SK-N-SH treated with all-trans-retinoic acid at 6 μM for 48 hours (cell line): ENCODE results near the gene SLC15A1.

Source experiments
- BACH2 ChIP-seq: fragments of 250-450 bp; sonication (Bioruptor Pico); IDR thresholded peaks from 2 replicates; pipeline ENCODE4 v1.9.0; 2021; ENCODE audit warnings: mild to moderate bottlenecking, borderline replicate concordance
- ESRRG ChIP-seq: fragments of 250-450 bp; sonication (Bioruptor Pico); IDR thresholded peaks from 2 replicates; pipeline ENCODE4 v1.6.1; 2021; ENCODE audit warnings: mild to moderate bottlenecking
- ZFP30 ChIP-seq: fragments of 450-650 bp; formaldehyde crosslinking; IDR thresholded peaks from 2 replicates; pipeline ENCODE4 v1.5.0; 2022; ENCODE audit warnings: mild to moderate bottlenecking, moderate library complexity
- TF ChIP-seq, protein P1 (sequence below): fragments of 250-450 bp; sonication (Bioruptor Pico); IDR thresholded peaks from 2 replicates; pipeline ENCODE4 v1.8.0; 2021; ENCODE audit warnings: low read depth, mild to moderate bottlenecking, moderate library complexity, borderline replicate concordance
- TF ChIP-seq, protein P2 (sequence below): fragments of 250-450 bp; sonication (Bioruptor Pico); IDR thresholded peaks from 2 replicates; pipeline ENCODE4 v1.8.0; 2020; ENCODE audit warnings: mild to moderate bottlenecking, moderate library complexity, borderline replicate concordance

DNA sequence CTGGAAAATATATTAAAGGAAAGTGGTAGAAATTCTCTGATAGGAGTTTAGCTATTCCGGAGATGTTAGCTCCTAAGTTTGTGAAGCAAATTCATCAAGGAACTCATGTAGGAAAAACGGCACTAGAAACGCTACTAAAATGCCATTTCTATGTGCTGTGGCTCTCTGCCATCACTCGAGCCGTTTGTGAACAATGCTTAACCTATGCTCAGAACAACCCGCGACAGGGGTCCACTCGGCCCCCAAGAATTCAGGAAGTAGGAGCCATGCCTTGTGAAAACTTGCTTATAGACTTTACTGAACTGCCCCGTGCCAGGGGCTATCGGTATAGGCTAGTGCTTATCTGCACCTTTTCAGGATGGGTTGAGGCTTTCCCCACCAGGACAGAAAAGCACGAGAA, 14.2 kb upstream of the SLC15A1 start:
- TF ChIP-seq BACH2 (CRISPR knock-in tag): no peak
- TF ChIP-seq ESRRG: no peak
- TF ChIP-seq, protein P1, sequence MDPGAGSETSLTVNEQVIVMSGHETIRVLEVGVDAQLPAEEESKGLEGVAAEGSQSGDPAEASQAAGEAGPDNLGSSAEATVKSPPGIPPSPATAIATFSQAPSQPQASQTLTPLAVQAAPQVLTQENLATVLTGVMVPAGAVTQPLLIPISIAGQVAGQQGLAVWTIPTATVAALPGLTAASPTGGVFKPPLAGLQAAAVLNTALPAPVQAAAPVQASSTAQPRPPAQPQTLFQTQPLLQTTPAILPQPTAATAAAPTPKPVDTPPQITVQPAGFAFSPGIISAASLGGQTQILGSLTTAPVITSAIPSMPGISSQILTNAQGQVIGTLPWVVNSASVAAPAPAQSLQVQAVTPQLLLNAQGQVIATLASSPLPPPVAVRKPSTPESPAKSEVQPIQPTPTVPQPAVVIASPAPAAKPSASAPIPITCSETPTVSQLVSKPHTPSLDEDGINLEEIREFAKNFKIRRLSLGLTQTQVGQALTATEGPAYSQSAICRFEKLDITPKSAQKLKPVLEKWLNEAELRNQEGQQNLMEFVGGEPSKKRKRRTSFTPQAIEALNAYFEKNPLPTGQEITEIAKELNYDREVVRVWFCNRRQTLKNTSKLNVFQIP (CRISPR knock-in tag): no peak
- TF ChIP-seq, protein P2, sequence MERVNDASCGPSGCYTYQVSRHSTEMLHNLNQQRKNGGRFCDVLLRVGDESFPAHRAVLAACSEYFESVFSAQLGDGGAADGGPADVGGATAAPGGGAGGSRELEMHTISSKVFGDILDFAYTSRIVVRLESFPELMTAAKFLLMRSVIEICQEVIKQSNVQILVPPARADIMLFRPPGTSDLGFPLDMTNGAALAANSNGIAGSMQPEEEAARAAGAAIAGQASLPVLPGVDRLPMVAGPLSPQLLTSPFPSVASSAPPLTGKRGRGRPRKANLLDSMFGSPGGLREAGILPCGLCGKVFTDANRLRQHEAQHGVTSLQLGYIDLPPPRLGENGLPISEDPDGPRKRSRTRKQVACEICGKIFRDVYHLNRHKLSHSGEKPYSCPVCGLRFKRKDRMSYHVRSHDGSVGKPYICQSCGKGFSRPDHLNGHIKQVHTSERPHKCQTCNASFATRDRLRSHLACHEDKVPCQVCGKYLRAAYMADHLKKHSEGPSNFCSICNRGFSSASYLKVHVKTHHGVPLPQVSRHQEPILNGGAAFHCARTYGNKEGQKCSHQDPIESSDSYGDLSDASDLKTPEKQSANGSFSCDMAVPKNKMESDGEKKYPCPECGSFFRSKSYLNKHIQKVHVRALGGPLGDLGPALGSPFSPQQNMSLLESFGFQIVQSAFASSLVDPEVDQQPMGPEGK (CRISPR knock-in tag): no peak
- TF ChIP-seq ZFP30 (CRISPR knock-in tag): no peak
